Measurements from ENCODE around the gene RFC4. TPM values are rescaled to one million over a fixed set of nuclear protein-coding genes. Genes with fewer than 3 reads are reported as not detected.

Gene RFC4
- total RNA-seq, 1 donor from 2014 or later: 12.4 TPM

GRCh38 chr3:186760897-186761447, 45.3 kb downstream of the RFC4 start:
- no peaks in the 10 kb centered on the region for H3K36me3 Mint-ChIP-seq (ENCODE audit: low read depth)
- DNase-seq (ENCODE audit: low spot score): no peak
- H3K9me3 Mint-ChIP-seq (ENCODE audit: low read depth): no peaks in the 10 kb centered on the region
- no peak overlapping the region for H3K4me3 Mint-ChIP-seq (ENCODE audit: unreplicated experiment)
- no peak overlapping the region for H3K27ac Mint-ChIP-seq (ENCODE audit: unreplicated experiment)
- no peak for TF ChIP-seq CTCF (IDR thresholded peaks at IDR 0.05)
- peaks cover 2% of the 10 kb centered on the region for H3K27me3 Mint-ChIP-seq (ENCODE audit: low read depth)
- no peaks in the 10 kb centered on the region for H3K4me1 Mint-ChIP-seq (ENCODE audit: low read depth)

- Mint-ChIP-seq H3K4me1 (ENCODE audit: low read depth) (no peaks in the 10 kb centered on the region), H3K9me3 (ENCODE audit: low read depth) (no peaks in the 10 kb centered on the region), H3K27ac (ENCODE audit: unreplicated experiment) (no peak overlapping the region), H3K27me3 (ENCODE audit: low read depth) (peaks cover 2% of the 10 kb centered on the region), H3K36me3 (ENCODE audit: low read depth) (no peaks in the 10 kb centered on the region), H3K4me3 (ENCODE audit: unreplicated experiment) (no peak overlapping the region)
- DNase-seq (ENCODE audit: low spot score): no peak
- TF ChIP-seq CTCF (IDR thresholded peaks at IDR 0.05): no peak
These were observed 46.0 kb downstream of the RFC4 start for GRCh38 chr3:186760141-186760833.

DNA sequence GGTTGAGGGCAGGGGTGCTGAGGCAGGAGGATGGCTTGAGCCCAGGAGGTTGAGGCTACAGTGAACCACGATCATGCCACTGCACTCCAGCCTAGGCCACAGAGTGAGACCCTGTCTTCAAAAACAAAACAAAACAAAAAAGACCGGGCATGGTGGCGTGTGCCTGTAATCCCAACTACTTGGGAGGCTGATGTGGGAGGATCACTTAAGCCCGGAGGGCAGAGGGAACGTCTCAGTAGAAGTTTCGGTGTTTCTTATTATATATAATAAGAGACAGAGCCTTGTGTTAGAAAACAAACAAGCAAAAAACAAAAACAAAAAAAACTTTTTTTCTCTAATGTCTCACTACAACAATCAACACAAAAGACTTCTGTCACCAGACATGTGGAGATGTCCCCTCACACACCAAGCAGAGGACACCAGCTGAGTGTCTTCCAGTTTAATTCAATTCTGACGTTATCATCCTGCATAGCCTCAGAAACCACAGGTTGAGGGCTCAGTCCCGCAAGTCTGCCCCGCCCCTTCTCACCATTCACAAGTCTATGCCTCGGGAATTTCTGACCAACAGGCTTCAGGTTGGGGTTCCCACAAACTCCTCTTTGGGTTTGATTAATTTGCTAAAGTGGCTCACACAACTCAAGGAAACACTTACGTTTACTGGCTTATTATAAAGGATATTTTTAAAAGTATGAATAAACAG, 46.9 kb downstream of the RFC4 start:
- no peaks in the 10 kb centered on the region for H3K4me1 Mint-ChIP-seq (ENCODE audit: low read depth)
- no peak for DNase-seq (ENCODE audit: low spot score)

GRCh38 chr3:186757686-186758220, 48.5 kb downstream of the RFC4 start:
- H3K9me3 Mint-ChIP-seq (ENCODE audit: low read depth): no peaks in the 10 kb centered on the region
- H3K36me3 Mint-ChIP-seq (ENCODE audit: low read depth): no peaks in the 10 kb centered on the region
- no peak overlapping the region for H3K27ac Mint-ChIP-seq (ENCODE audit: unreplicated experiment)

More for the DNA sequence above, 46.9 kb downstream of the RFC4 start:
- no peak for TF ChIP-seq CTCF (IDR thresholded peaks at IDR 0.05)
- Mint-ChIP-seq H3K27me3 (ENCODE audit: low read depth) (peaks cover 2% of the 10 kb centered on the region), H3K4me3 (ENCODE audit: unreplicated experiment) (no peak overlapping the region), H3K36me3 (ENCODE audit: low read depth) (no peaks in the 10 kb centered on the region), H3K27ac (ENCODE audit: unreplicated experiment) (no peak overlapping the region), H3K9me3 (ENCODE audit: low read depth) (no peaks in the 10 kb centered on the region)

More at GRCh38 chr3:186757686-186758220, 48.5 kb downstream of the RFC4 start:
- peaks cover 9% of the 10 kb centered on the region for H3K4me1 Mint-ChIP-seq (ENCODE audit: low read depth)
- peaks cover 2% of the 10 kb centered on the region for H3K27me3 Mint-ChIP-seq (ENCODE audit: low read depth)
- no peak for TF ChIP-seq CTCF (IDR thresholded peaks at IDR 0.05)
- DNase-seq (ENCODE audit: low spot score): no peak
- no peak overlapping the region for H3K4me3 Mint-ChIP-seq (ENCODE audit: unreplicated experiment)

Data from chondrocyte (in vitro differentiated cells).